Heart right ventricle (tissue), 16 donors: ENCODE results near the gene TSPYL1. TPM values are rescaled to one million over a fixed set of nuclear protein-coding genes. Genes with fewer than 3 reads are reported as not detected.

ENCODE experiments used
- ATAC-seq, 8 donors: fragments of 200-7000 bp; cut with Tn5 transposase; one replicate each; pipeline ENCODE4 v1.9.1; 2020; ENCODE audit warnings: mild to moderate bottlenecking in 8 of 8, moderate library complexity in 8 of 8, moderate number of reproducible peaks in 1 of 8
- DNase-seq, 2 donors: peaks; one replicate each; pipeline ENCODE4 v3.0.0-alpha.2; 2020
- H3K27ac ChIP-seq, 10 donors: fragments of 200-600 bp; sonication (generic) in 2 of 10; one replicate each; pipeline versions ENCODE4 v1.5.0 to v1.8.0; 2020 to 2022; ENCODE audit warnings: mild to moderate bottlenecking in 3 of 10
- H3K27me3 ChIP-seq, 7 donors: fragments of 200-600 bp; one replicate each; pipeline ENCODE4 v1.8.0; 2021 to 2022; ENCODE audit warnings: mild to moderate bottlenecking in 2 of 7
- H3K36me3 ChIP-seq, 9 donors: fragments of 200-600 bp; sonication (generic) in 1 of 9; one replicate each; pipeline versions ENCODE4 v1.5.0 to v1.8.0; 2020 to 2022; ENCODE audit warnings: mild to moderate bottlenecking in 2 of 9
- H3K4me1 ChIP-seq, 9 donors: fragments of 200-600 bp; sonication (generic) in 1 of 9; one replicate each; pipeline versions ENCODE4 v1.5.0 to v1.8.0; 2020 to 2022; ENCODE audit warnings: mild to moderate bottlenecking in 4 of 9
- H3K4me3 ChIP-seq, 10 donors: fragments of 200-600 bp; sonication (generic) in 2 of 10; one replicate each; pipeline versions ENCODE4 v1.5.0 to v1.8.0; 2020 to 2022; ENCODE audit warnings: mild to moderate bottlenecking in 7 of 10, moderate library complexity in 2 of 10
- H3K9me3 ChIP-seq, 11 donors: fragments of 200-600 bp in 10 of 11; sonication (generic) in 2 of 11; one replicate each; pipeline versions ENCODE4 v1.5.0 to v1.8.0; 2013 to 2022; ENCODE audit warnings: mild to moderate bottlenecking in 2 of 11, control low read depth in 1 of 11, moderate library complexity in 1 of 11
- CTCF ChIP-seq, 9 donors: fragments of 200-600 bp; sonication (generic) in 2 of 9; IDR thresholded peaks; one replicate each; pipeline versions ENCODE4 v1.5.0 to v1.8.0; 2021 to 2022; ENCODE audit warnings: antibody characterized with exemption in 9 of 9, mild to moderate bottlenecking in 5 of 9, moderate library complexity in 1 of 9
- WGBS, 2 donors: extraction: QIAGEN DNeasy Blood & Tissue Kit; methylation state at CpG; one replicate each; pipeline ENCODE4 v1.1.7; 2013; ENCODE audit warnings: inconsistent platforms in 1 of 2; 5-methylcytosine and 5-hydroxymethylcytosine counted together
- intact Hi-C, 10 donors: fragments of 100-400 bp; cut with DNase I; formaldehyde crosslinking; loops; one replicate each; pipeline versions ENCODE4 v1.11.1 to v1.14.2; 2022
- polyA plus RNA-seq, 2 donors: library from polyadenylated mRNA; stranded (reverse); fragments of 200-250 nt; gene quantifications; one replicate each; pipeline ENCODE4 v1.2.3, GENCODE V29; 2013
- total RNA-seq, 10 donors: library from RNA; stranded (reverse); fragmentation: NEBNext Ultra II Directional in 3 of 10; extraction: Animal tissue kit (Norgen Biotek cat#: 25700) in 3 of 10; gene quantifications; one replicate each; pipeline versions ENCODE4 v1.2.1 to v1.2.4, GENCODE V29; 2021 to 2023
- donor health status: Arrhythmogenic right ventricular cardiomyopathy.
- donor health status: ischemic (EF 13 %, LVEDD 7.1; RV severe dilation, severe dysfunction).
- donor health status: healthy with polysubstance abuse.
- donor health status: DM: no; HTN: yes; CAD: no.
- donor health status: DM: no; HTN: no; CAD: no.
- donor health status: ischemic (EF 25% LVEDD 6.9; RV normal size, moderate dysfunction).
- donor health status: ischemic (EF 25% LVEDD 5.7; RV mildly dilated, moderate dysfunction).
- donor health status: healthy.
- donor health status: DM: yes; HTN: yes; CAD: no.
- donor health status: Ischemic cardiomyopathy.
- donor health status: ischemic (EF 35%, LVEDD 5.7; RV mildly dilated, moderate dysfunction).
- donor health status: nonischemic (EF 11% LVEDD 7.7; RV severe dilation, severe dysfunction).
- donor health status: DM: yes; HTN: yes; CAD: no.
- donor health status: PGD.
- donor health status: ischemic (EF 29% LVEDD 5.4; RV normal size, mild dysfunction).
- donor health status: nonischemic (EF 23%, LVEDD 6.1; RV moderate dilation, normal function).

The TSPYL1 gene
- total and polyA plus RNA-seq, 12 donors, result 14.0 to 143 (median 105) TPM

DNA sequence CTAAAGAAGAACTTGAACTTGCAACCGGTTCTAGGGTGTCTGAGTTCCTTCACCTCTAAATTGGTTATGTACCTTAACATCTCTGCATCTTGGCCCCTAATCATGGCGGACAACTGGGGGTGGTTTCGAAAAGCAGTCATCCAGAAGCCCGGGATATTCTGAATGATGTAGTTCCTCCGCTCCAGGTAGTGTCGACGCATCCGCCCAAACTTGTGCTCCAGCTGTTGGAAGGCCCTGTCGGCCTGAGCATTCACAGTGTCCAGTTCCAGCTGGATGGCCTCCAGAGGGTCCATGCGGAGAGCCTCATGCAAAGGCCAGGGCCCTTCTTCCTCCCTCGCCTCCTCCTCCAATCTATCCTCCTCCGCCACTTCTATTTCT lies 887 bp downstream of the TSPYL1 start:
- intact Hi-C loops, result loop anchor here in 4 of 10 donors (1.0 to 10.0 kb wide), 3 partner anchors 25 to 286 kb away; partner anchors contain the start of gene TSPYL4 (in 1 of the 4)

DNA sequence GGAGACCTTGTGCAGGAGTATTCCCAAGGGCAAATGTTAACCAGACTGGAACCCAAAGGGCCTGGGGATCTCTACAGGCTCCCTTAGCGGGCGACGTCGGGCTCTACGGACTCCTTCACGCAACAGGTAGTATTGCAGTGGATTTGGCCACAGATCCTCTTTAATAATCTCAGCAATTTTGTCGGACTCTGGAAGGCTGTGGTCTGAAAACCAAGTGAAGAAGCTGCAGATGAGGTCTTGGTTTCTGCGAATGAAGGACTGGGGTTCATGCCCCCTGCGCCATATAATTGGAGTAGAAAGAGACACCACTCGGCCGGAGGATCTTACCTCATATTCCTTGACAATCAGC lies 1.3 kb downstream of the TSPYL1 start:
- ATAC-seq (no peak), DNase-seq (no peak)
- WGBS, 2 donors, result 69 to 73% methylated on average over 11 of the region's 11 CpGs
- peaks cover 3 to 74% (median 56%) of the 10 kb centered on the region in 9 donors for H3K4me1 ChIP-seq
- no peaks in the 10 kb centered on the region for H3K27me3 ChIP-seq
- peak overlapping the region; percentile 5 to 100 (median 98) for H3K27ac ChIP-seq
- H3K36me3 ChIP-seq, result peaks cover 0 to 50% (median 0%) of the 10 kb centered on the region in 9 donors
- intact Hi-C loops, result loop anchor here in 4 of 10 donors (10.0 kb wide), 2 partner anchors 256 to 286 kb away; no protein-coding TSS in a partner anchor
- no peaks in the 10 kb centered on the region for H3K9me3 ChIP-seq
- no peak for TF ChIP-seq CTCF (IDR thresholded peaks at IDR 0.05)
- peak overlapping the region; percentile 57 to 99 (median 90) for H3K4me3 ChIP-seq

More for the DNA sequence above, 887 bp downstream of the TSPYL1 start:
- Histone ChIP-seq H3K27me3 (no peaks in the 10 kb centered on the region), H3K9me3 (no peaks in the 10 kb centered on the region), H3K36me3 (peaks cover 0 to 46% (median 0%) of the 10 kb centered on the region in 9 donors), H3K27ac (peak overlapping the region; percentile 89 to 100 (median 98)), H3K4me3 (peak overlapping the region; percentile 57 to 99 (median 90)), H3K4me1 (peaks cover 3 to 74% (median 56%) of the 10 kb centered on the region in 9 donors)
- ATAC-seq (peak; percentile 39 to 76 (median 60)), DNase-seq (peak; percentile 57 to 67)
- WGBS, 2 donors, result 6 to 8% methylated on average over 12 of the region's 12 CpGs
- TF ChIP-seq CTCF (IDR thresholded peaks at IDR 0.05), result no peak

- Histone ChIP-seq H3K4me1 (peaks cover 3 to 65% (median 53%) of the 10 kb centered on the region in 9 donors), H3K27me3 (no peaks in the 10 kb centered on the region), H3K4me3 (peak overlapping the region in 9 of 10 donors; percentile 67 to 99 (median 91)), H3K9me3 (no peaks in the 10 kb centered on the region), H3K27ac (peak overlapping the region in 7 of 10 donors; percentile 4 to 100 (median 96)), H3K36me3 (peaks cover 0 to 63% (median 0%) of the 10 kb centered on the region in 9 donors)
- DNase-seq (no peak), ATAC-seq (no peak)
- intact Hi-C loops, result loop anchor here in 4 of 10 donors (10.0 kb wide), 2 partner anchors 258 to 288 kb away; no protein-coding TSS in a partner anchor
- TF ChIP-seq CTCF (IDR thresholded peaks at IDR 0.05), result no peak
- 21 to 23% methylated on average over 3 of the region's 3 CpGs for WGBS, 2 donors
Measured at GRCh38 chr6:116277124-116277523, 2.6 kb downstream of the TSPYL1 start.

DNA sequence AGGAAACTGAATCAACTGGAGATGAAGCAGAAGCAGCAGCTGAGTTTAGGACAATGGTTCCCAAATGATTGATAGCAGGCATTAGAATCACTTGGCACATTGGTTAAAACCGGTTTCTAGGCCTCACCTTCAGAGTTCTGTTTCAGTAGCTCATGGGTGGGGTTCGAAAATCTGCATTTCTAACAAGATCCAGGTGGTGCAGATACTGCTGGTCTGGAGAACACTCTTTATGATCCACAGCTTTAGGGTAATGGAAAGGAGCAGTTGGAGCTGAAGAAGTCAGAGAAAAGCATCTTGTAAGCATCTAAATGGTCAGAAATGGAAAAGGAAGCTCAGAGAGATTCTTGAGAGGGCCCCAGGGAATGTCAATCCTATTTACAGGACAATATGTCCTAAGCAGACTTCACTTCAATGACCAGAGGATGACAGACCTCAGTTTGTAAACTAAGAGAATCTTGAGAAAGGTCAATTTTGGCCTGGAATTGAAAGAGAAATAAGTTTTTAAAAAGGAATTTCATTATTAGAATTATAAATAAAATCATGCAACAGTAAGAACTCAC lies 8.5 kb downstream of the TSPYL1 start:
- 52 to 66% methylated on average over 2 of the region's 2 CpGs for WGBS, 2 donors
- TF ChIP-seq CTCF (IDR thresholded peaks at IDR 0.05), result no peak
- DNase-seq (no peak), ATAC-seq (no peak)
- Histone ChIP-seq H3K4me3 (no peak overlapping the region), H3K27me3 (no peaks in the 10 kb centered on the region), H3K9me3 (no peaks in the 10 kb centered on the region), H3K36me3 (peaks cover 0 to 59% (median 0%) of the 10 kb centered on the region in 9 donors), H3K27ac (no peak overlapping the region), H3K4me1 (peaks cover 0 to 42% (median 20%) of the 10 kb centered on the region in 9 donors)
- intact Hi-C loops, result loop anchor here in 4 of 10 donors (10.0 kb wide), 2 partner anchors 264 to 294 kb away; no protein-coding TSS in a partner anchor
